Activated T-helper 1 cell treated with anti-CD3 and anti-CD28 coated beads, Interleukin-12 subunit alpha, Interleukin-12 subunit beta, Interleukin-2, Interleukin-4 antibody, amounts not matched to agents 30 ng/mL and 10 ng/mL and 1 ng/mL, durations not matched to agents 14 hours and 24 hours and 36 hours (primary cell): ENCODE results near the gene XIAP. TPM values are rescaled to one million over a fixed set of nuclear protein-coding genes. Genes with fewer than 3 reads are reported as not detected.
"Not testable (repeated sequence)": the region's sequence is repeated elsewhere in the genome, so short reads cannot be mapped to it uniquely, and the experiment has no call there.

Source experiments
- DNase-seq: peaks from one replicate; pipeline ENCODE4 v3.0.0; 2021; ENCODE audit warnings: low spot score
- H3K27ac Mint-ChIP-seq: one replicate; pipeline ENCODE4 v1.8.0; 2021; ENCODE audit warnings: mild to moderate bottlenecking, mixed read lengths
- H3K27me3 Mint-ChIP-seq: one replicate; pipeline ENCODE4 v1.8.0; 2022; ENCODE audit warnings: mild to moderate bottlenecking, moderate library complexity, mixed read lengths; ENCODE audit not compliant: insufficient read depth
- H3K36me3 Mint-ChIP-seq: one replicate; pipeline ENCODE4 v1.8.0; 2021; ENCODE audit warnings: low read depth, mixed read lengths
- H3K4me1 Mint-ChIP-seq: one replicate; pipeline ENCODE4 v1.8.0; 2021; ENCODE audit warnings: low read depth, mixed read lengths
- H3K4me3 Mint-ChIP-seq: one replicate; pipeline ENCODE4 v1.8.0; 2021; ENCODE audit warnings: mild to moderate bottlenecking, moderate library complexity, mixed read lengths
- H3K9me3 Mint-ChIP-seq: one replicate; pipeline ENCODE4 v1.8.0; 2021; ENCODE audit warnings: mixed read lengths
- intact Hi-C: fragments of 100-400 bp; cut with micrococcal nuclease; formaldehyde crosslinking; loops from one replicate; pipeline ENCODE4 v1.15.1; 2024
- total RNA-seq: library from RNA; stranded (reverse); gene quantifications from 2 replicates; pipeline ENCODE4 v1.2.3, GENCODE V29; 2022

XIAP gene
- total RNA-seq, 1 donor from 2014 or later = 39.1 TPM

DNA sequence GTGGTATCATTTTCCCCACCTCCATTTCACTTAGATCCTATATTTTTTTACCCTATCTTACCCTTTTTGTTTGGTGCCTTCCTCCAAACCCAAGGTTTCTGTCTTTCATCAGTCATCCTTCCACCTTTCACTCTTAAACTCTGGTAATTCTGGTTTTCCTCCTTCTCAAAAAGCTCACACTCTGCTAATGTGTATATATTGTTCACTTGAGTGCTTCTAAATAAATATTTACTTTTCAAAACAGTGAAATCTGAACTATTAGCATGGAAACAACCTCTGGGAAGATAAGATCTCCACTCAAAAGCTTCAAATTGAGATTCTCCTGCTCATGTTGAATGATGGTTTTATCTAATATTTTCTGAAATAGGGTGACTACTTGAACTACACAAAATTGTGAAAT lies 21.5 kb downstream of the XIAP start:
- no peak for DNase-seq
- H3K9me3 Mint-ChIP-seq = no peaks in the 10 kb centered on the region
- intact Hi-C loops = no loop called here
- no peaks in the 10 kb centered on the region for H3K27me3 Mint-ChIP-seq
- peaks cover 7% of the 10 kb centered on the region for H3K36me3 Mint-ChIP-seq
- no peak overlapping the region for H3K27ac Mint-ChIP-seq
- no peak overlapping the region for H3K4me3 Mint-ChIP-seq
- H3K4me1 Mint-ChIP-seq = peaks cover 20% of the 10 kb centered on the region

DNA sequence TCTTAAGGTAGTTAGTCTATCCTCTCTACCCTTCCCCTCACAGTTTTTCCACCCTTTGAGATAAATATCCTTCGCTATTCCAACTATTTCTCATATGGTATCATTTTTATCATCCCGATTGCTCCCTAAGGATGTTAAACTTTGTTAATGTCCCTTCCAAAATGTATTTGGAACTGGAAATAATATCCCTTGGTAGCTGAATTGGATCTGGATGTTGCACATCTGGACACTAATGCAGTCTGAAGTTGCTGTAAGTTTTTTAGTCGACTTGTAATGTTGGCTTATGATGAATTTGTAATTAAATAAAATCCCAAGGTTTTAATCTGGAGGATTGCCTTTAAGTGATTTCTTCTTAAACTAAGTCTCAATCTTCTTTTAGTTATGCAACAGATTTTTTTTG lies 22.5 kb downstream of the XIAP start:
- DNase-seq = no peak
- Mint-ChIP-seq H3K4me3 (no peak overlapping the region), H3K27me3 (no peaks in the 10 kb centered on the region), H3K4me1 (peaks cover 20% of the 10 kb centered on the region), H3K36me3 (peaks cover 7% of the 10 kb centered on the region), H3K9me3 (no peaks in the 10 kb centered on the region), H3K27ac (no peak overlapping the region)
- intact Hi-C loops = no loop called here

DNA sequence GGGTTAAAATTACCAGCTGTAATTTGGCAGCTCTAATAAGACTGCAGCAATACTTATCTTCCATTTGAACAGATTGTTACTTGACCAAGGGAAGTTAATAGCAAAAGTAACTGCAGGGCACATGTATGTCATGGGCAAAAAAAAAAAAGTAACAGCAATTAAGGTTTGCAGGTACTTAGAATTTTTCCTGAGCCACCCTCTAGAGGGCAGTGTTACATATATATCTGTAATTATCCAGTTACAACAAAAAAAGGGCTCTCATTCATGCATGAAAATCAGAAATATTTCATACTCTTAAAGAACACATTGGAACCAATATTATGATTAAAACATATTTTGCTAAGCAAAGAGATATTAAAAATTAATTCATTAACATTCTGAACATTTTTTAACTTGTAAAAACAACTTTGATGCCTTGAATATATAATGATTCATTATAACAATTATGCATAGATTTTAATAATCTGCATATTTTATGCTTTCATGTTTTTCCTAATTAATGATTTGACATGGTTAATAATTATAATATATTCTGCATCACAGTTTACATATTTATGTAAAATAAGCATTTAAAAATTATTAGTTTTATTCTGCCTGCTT lies 25.1 kb downstream of the XIAP start:
- Mint-ChIP-seq H3K27me3 (no peaks in the 10 kb centered on the region), H3K27ac (no peak overlapping the region), H3K36me3 (peaks cover 11% of the 10 kb centered on the region), H3K4me3 (no peak overlapping the region), H3K4me1 (peaks cover 8% of the 10 kb centered on the region), H3K9me3 (no peaks in the 10 kb centered on the region)
- intact Hi-C loops = loop anchor here (1.0 kb wide), 1 partner anchor 52 kb away; no protein-coding TSS in a partner anchor
- no peak for DNase-seq

DNA sequence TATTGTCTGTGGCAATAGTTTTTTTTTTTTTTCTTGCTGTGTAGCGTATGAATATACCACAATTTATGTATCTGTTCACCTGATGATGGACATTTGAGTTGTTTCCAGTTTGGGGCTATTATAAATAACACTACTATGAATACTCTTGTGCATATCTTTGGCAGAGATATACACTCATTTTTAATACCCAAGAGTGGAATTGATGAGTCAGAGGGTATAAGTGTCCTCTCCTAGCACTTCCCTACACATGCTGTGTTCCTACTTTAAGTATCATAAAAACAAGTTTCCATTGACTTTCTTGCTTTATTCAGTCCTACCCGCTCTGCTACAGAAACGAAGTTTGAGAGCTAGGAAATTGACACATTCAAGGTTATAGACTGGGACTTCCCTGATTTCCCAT lies 39.8 kb downstream of the XIAP start:
- intact Hi-C loops = no loop called here
- no peak for DNase-seq
- no peak overlapping the region for H3K27ac Mint-ChIP-seq
- H3K4me1 Mint-ChIP-seq = no peaks in the 10 kb centered on the region
- H3K36me3 Mint-ChIP-seq = peaks cover 2% of the 10 kb centered on the region
- no peaks in the 10 kb centered on the region for H3K27me3 Mint-ChIP-seq
- H3K4me3 Mint-ChIP-seq = no peak overlapping the region
- no peaks in the 10 kb centered on the region for H3K9me3 Mint-ChIP-seq

DNA sequence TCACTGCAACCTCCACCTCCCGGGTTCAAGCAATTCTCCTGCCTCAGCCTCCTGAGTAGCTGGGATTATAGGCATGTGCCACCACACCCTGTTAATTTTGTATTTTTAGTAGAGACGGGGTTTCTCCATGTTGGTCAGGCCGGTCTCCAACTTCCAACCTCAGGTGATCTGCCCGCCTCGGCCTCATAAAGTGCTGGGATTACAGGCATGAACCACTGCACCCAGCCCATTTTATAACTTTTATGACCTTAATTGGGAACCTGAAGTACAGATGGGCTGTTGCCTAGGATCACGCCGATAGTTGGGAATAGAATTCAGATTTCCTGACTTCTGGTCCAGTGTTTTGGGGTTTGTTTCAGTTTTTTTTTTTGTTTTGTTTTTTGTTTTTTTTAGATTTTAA lies 43.4 kb downstream of the XIAP start:
- intact Hi-C loops, H3K4me1 Mint-ChIP-seq, H3K27ac Mint-ChIP-seq, H3K4me3 Mint-ChIP-seq, H3K9me3 Mint-ChIP-seq, H3K36me3 Mint-ChIP-seq, DNase-seq, H3K27me3 Mint-ChIP-seq: not testable (repeated sequence)

DNA sequence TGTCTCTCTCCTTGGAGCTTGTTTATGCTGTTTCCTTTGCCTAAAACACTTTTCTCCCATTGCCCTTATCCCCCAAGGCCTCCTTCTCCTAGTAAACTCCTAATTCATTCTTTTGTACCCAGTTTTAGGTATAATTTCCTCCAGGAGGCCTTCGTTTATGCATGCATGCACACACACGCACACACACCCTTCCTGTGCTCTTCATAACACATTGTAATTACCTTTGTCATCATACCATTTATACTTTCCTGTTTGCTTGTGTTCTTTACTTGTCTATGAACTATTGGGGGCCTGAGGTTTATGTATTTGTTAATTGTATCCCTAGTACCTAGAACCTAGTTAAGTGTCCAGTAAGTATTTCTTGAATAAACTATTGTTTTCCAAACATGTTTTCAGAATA lies 45.5 kb downstream of the XIAP start:
- no peaks in the 10 kb centered on the region for H3K4me1 Mint-ChIP-seq
- H3K9me3 Mint-ChIP-seq = no peaks in the 10 kb centered on the region
- intact Hi-C loops = no loop called here
- DNase-seq = no peak
- peaks cover 13% of the 10 kb centered on the region for H3K36me3 Mint-ChIP-seq
- no peak overlapping the region for H3K4me3 Mint-ChIP-seq
- H3K27ac Mint-ChIP-seq = no peak overlapping the region
- H3K27me3 Mint-ChIP-seq = no peaks in the 10 kb centered on the region

DNA sequence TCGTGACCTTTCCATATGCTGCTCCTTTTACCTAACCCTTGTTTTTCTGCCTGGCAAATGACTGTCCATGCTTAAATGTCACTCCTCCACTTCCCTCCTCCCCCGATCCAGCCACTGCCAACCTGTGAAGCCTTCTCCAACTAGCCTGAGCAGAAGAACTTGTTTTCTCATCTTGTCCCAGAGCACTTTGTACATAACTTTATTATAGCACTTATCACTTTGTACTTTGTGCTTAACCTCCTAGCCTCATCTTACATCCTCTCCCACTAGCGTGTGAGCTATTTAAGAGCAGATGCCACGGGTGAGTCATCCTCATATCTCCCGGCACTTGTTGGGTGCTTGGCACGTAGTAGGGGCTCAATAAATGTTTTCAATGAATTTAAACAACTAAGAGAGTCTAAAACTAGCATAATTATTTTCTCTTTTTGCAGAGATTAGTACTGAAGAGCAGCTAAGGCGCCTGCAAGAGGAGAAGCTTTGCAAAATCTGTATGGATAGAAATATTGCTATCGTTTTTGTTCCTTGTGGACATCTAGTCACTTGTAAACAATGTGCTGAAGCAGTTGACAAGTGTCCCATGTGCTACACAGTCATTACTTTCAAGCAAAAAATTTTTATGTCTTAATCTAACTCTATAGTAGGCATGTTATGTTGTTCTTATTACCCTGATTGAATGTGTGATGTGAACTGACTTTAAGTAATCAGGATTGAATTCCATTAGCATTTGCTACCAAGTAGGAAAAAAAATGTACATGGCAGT lies 46.9 kb downstream of the XIAP start:
- no peak overlapping the region for H3K27ac Mint-ChIP-seq
- H3K27me3 Mint-ChIP-seq = no peaks in the 10 kb centered on the region
- peaks cover 13% of the 10 kb centered on the region for H3K36me3 Mint-ChIP-seq
- no peak overlapping the region for H3K4me3 Mint-ChIP-seq
- no peaks in the 10 kb centered on the region for H3K9me3 Mint-ChIP-seq
- H3K4me1 Mint-ChIP-seq = no peaks in the 10 kb centered on the region
- DNase-seq = no peak
- intact Hi-C loops = no loop called here

DNA sequence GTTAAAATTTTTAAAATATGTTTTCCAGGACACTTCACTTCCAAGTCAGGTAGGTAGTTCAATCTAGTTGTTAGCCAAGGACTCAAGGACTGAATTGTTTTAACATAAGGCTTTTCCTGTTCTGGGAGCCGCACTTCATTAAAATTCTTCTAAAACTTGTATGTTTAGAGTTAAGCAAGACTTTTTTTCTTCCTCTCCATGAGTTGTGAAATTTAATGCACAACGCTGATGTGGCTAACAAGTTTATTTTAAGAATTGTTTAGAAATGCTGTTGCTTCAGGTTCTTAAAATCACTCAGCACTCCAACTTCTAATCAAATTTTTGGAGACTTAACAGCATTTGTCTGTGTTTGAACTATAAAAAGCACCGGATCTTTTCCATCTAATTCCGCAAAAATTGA lies 49.7 kb downstream of the XIAP start:
- intact Hi-C loops = no loop called here
- Mint-ChIP-seq H3K27me3 (no peaks in the 10 kb centered on the region), H3K27ac (no peak overlapping the region), H3K36me3 (peaks cover 11% of the 10 kb centered on the region), H3K4me1 (no peaks in the 10 kb centered on the region), H3K9me3 (no peaks in the 10 kb centered on the region), H3K4me3 (no peak overlapping the region)
- no peak for DNase-seq

DNA sequence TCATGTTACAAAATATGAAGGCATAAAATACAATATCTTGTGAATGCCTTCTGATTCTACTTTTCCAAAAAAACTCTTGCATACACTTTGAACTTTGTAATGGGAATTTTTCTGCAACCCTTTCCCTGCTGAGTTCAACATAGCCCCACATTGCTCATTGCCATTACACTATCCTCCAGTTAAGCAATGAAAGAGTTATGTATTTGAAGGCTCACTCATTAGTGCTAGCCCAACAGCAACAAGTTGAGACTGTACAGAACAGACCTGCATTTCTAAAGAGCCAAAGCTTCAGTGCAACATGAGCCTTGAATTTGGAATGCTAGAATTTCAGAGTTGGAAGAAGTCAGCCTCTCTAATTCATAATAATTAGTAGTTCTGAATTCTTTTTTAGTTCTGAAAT lies 57.2 kb downstream of the XIAP start:
- no peak for DNase-seq
- no peaks in the 10 kb centered on the region for H3K4me1 Mint-ChIP-seq

DNA sequence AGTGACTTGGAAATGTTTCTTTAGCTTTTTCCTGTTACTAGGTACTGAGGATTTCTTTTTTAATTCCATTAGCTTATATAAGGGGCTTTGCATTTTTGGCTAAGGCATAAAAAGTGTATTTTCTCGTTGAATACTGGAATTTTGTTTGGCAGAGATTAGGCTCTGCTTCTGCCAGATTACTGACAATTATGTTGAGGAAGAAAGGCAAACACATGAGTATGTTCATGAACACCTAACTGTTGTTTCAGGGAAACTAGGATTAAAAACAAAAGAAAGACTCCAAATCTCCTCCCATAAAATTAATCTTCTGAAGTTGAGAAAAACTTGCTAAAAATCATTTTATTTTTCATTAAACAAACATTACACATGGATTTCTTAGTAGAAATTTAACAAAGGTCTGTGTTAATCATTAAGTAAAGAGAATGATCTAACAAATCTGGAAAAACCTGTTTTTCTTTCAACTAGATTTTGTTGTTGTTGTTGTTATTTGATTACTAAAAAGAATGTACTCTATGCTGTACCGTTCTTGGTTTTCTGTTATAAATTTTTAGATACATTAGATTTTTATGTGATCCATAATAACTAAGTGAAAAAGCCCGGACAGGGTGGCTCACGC lies 58.4 kb downstream of the XIAP start:
- Mint-ChIP-seq H3K27ac (no peak overlapping the region), H3K4me3 (no peak overlapping the region), H3K36me3 (no peaks in the 10 kb centered on the region), H3K9me3 (no peaks in the 10 kb centered on the region), H3K4me1 (no peaks in the 10 kb centered on the region), H3K27me3 (no peaks in the 10 kb centered on the region)
- no peak for DNase-seq
- intact Hi-C loops = no loop called here

More for the DNA sequence above, 57.2 kb downstream of the XIAP start:
- Mint-ChIP-seq H3K36me3 (no peaks in the 10 kb centered on the region), H3K27ac (no peak overlapping the region), H3K27me3 (no peaks in the 10 kb centered on the region), H3K9me3 (no peaks in the 10 kb centered on the region), H3K4me3 (no peak overlapping the region)
- intact Hi-C loops = no loop called here

DNA sequence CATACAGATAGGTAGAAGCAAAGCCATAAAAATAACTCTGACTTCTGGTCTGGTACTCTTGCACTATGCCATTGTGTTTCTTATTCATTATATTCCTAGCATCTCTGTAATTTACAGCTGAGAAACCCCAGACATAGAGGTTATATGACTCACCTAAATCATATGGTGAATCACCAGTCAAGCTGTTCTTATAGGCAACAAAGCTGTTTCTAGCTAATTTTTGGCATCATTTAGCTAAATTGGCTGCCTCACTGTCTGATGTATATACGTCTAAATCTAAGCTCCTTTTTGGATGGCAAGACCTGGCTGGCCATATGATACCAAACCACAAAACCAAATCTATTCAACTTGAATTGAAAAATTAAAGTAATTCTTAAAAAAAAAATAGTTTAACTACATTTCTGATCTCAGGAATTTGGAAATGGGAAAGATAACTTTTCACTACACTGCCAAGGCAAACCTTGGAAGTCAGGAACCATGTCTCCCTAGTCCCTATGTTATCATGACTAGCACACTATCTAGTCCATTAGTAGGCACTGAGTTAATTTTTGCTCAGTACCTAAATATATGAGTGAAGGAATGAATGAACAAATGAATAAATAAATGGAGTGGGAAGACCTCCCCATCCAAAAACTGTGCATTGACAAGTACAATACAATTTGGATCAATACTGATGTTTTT lies 60.4 kb downstream of the XIAP start:
- Mint-ChIP-seq H3K4me1 (no peaks in the 10 kb centered on the region), H3K9me3 (no peaks in the 10 kb centered on the region), H3K36me3 (no peaks in the 10 kb centered on the region), H3K27me3 (no peaks in the 10 kb centered on the region), H3K27ac (no peak overlapping the region), H3K4me3 (no peak overlapping the region)
- DNase-seq = no peak
- intact Hi-C loops = no loop called here

DNA sequence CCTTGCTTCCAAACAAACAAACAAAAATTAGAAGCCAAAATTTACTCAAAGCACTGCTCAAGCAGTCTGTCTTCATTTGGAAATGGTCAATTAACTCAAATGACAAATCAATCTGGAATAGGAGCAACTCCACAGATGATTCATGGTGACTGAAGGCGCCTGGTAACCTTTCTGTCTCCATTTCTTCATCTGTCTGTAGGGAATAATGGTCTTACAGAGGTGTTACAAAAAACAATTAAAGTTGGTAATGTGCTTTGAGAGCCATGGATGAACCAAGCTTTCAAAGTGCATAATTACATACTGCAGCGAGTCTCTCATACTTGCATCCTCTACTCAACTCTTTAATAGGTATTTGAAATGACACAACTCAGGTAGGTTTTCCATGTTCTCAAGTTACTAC lies 63.4 kb downstream of the XIAP start:
- Mint-ChIP-seq H3K4me1 (no peaks in the 10 kb centered on the region), H3K27me3 (no peaks in the 10 kb centered on the region), H3K4me3 (no peak overlapping the region), H3K27ac (no peak overlapping the region), H3K36me3 (no peaks in the 10 kb centered on the region), H3K9me3 (no peaks in the 10 kb centered on the region)
- intact Hi-C loops = no loop called here
- no peak for DNase-seq

DNA sequence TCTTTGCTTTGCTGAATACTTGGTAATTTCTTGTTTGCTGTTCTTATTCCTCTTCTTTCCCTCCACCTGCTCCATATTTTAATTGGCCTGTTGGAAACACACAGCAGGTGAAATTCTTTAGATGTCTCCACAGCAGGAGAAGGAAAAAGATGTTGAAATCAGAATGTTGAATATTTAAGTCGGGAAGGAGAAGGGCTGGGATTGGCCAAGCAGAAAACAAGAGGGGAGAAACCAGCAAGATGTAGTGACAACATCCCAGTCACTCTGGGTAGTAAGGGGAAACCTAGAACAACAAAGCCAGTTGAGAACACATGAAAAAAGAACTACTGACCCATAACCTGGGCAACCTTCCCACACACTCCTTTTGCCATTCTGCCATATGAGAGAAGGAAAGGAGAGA lies 64.3 kb downstream of the XIAP start:
- H3K27ac Mint-ChIP-seq = no peak overlapping the region
- no peak overlapping the region for H3K4me3 Mint-ChIP-seq
- H3K27me3 Mint-ChIP-seq = no peaks in the 10 kb centered on the region
- H3K9me3 Mint-ChIP-seq = no peaks in the 10 kb centered on the region
- intact Hi-C loops = no loop called here
- no peaks in the 10 kb centered on the region for H3K4me1 Mint-ChIP-seq
- H3K36me3 Mint-ChIP-seq = no peaks in the 10 kb centered on the region
- no peak for DNase-seq
